PC-9 (cell line): ENCODE data around the gene SHISA6. TPM values are rescaled to one million over a fixed set of nuclear protein-coding genes. Genes with fewer than 3 reads are reported as not detected.

ENCODE experiments used
- BruUV-seq: library from RNA; stranded (reverse); fragments of 400-500 nt; replicated peaks from 2 replicates; lab custom pipeline; 2021; lab: Mats Ljungman, UMichigan
- CTCF ChIA-PET: fragments of 300-600 bp; sonication (Branson Sonifier 250); formaldehyde crosslinking; loops from one replicate; lab custom pipeline; 2022; ENCODE audit warnings: antibody characterized with exemption; lab: Charles Lee
- POLR2A ChIA-PET: fragments of 300-600 bp; sonication (Branson Sonifier 250); formaldehyde crosslinking; loops from one replicate; lab custom pipeline; 2022; ENCODE audit warnings: antibody characterized with exemption; ENCODE audit not compliant: unreplicated experiment; lab: Charles Lee
- DNase-seq, 2 experiments: peaks; one replicate each; pipeline versions ENCODE4 v3.0.0 to v3.0.0-alpha.2; 2015 to 2022; ENCODE audit warnings: mixed read lengths in 1 of 2
- H2AFZ ChIP-seq: fragments of 200-600 bp; sonication (generic); 2 replicates; pipeline ENCODE4 v1.8.1; 2017; ENCODE audit warnings: antibody characterized with exemption
- H3F3A ChIP-seq: fragments of 200-600 bp; sonication (generic); 2 replicates; pipeline ENCODE4 v1.8.1; 2017; ENCODE audit warnings: antibody characterized with exemption, mild to moderate bottlenecking, low read depth; ENCODE audit not compliant: insufficient read depth
- H3K27ac ChIP-seq: fragments of 200-600 bp; sonication (generic); 2 replicates; pipeline ENCODE4 v1.6.1; 2016; ENCODE audit warnings: mixed run types
- H3K27me3 ChIP-seq: fragments of 200-600 bp; sonication (generic); 2 replicates; pipeline ENCODE4 v1.6.1; 2016; ENCODE audit warnings: low read depth, mixed run types; ENCODE audit not compliant: insufficient read depth
- H3K36me3 ChIP-seq: fragments of 200-600 bp; sonication (generic); 2 replicates; pipeline ENCODE4 v1.6.1; 2016; ENCODE audit warnings: low read depth, mixed run types
- H3K4me1 ChIP-seq: fragments of 200-600 bp; sonication (generic); replicated peaks from 2 replicates; pipeline ENCODE4 v1.6.1; 2016; ENCODE audit warnings: mixed run types; ENCODE audit not compliant: insufficient read depth
- H3K4me2 ChIP-seq: fragments of 200-600 bp; sonication (generic); 2 replicates; pipeline ENCODE4 v1.6.1; 2017; ENCODE audit warnings: mixed run types
- H3K4me3 ChIP-seq: fragments of 200-600 bp; sonication (generic); 2 replicates; pipeline ENCODE4 v1.6.1; 2016; ENCODE audit warnings: mixed run types
- H3K79me2 ChIP-seq: fragments of 200-600 bp; sonication (generic); 2 replicates; pipeline ENCODE4 v1.6.1; 2017; ENCODE audit warnings: low read depth, mixed run types
- H3K9me2 ChIP-seq: fragments of 200-600 bp; sonication (generic); 2 replicates; pipeline ENCODE4 v1.8.1; 2017; ENCODE audit warnings: mild to moderate bottlenecking; ENCODE audit not compliant: insufficient read depth
- H3K9me3 ChIP-seq: fragments of 200-600 bp; sonication (generic); 2 replicates; pipeline ENCODE4 v1.8.1; 2016; ENCODE audit warnings: low read depth; ENCODE audit not compliant: insufficient read depth
- H4K20me1 ChIP-seq: fragments of 200-600 bp; sonication (generic); 2 replicates; pipeline ENCODE4 v1.8.1; 2017; ENCODE audit not compliant: insufficient read depth
- CTCF ChIP-seq: fragments of 200-600 bp; sonication (generic); conservative IDR thresholded peaks from 2 replicates; pipeline ENCODE4 v1.6.1; 2017; ENCODE audit warnings: mixed run types, antibody characterized with exemption, mild to moderate bottlenecking, moderate library complexity
- EZH2 ChIP-seq: fragments of 200-600 bp; sonication (generic); IDR thresholded peaks from 2 replicates; pipeline ENCODE4 v1.8.0; 2017; ENCODE audit warnings: antibody characterized with exemption, low read depth
- intact Hi-C: fragments of 100-400 bp; cut with micrococcal nuclease; formaldehyde crosslinking; loops from one replicate; pipeline ENCODE4 v1.10.0; 2022; ENCODE audit not compliant: unreplicated experiment
- total RNA-seq: library from RNA; stranded (reverse); gene quantifications from 2 replicates; pipeline ENCODE4 v1.2.3, GENCODE V29; 2021

SHISA6 gene
- total RNA-seq, 1 experiment from 2014 or later, result not detected

GRCh38 chr17:11372692-11373091, 131.7 kb downstream of the SHISA6 start:
- intact Hi-C loops, result no loop called here
- POLR2A ChIA-PET, result no interaction called here
- Histone ChIP-seq H2AFZ (no peak overlapping the region), H3K27ac (no peak overlapping the region), H3K9me2 (no peaks in the 10 kb centered on the region), H4K20me1 (no peaks in the 10 kb centered on the region), H3K36me3 (no peaks in the 10 kb centered on the region), H3K4me1 (no peaks in the 10 kb centered on the region), H3F3A (no peaks in the 10 kb centered on the region), H3K79me2 (no peaks in the 10 kb centered on the region), H3K4me3 (no peak overlapping the region), H3K27me3 (peaks cover 7% of the 10 kb centered on the region; the same call in 1 of the 2 replicates), H3K4me2 (no peak overlapping the region), H3K9me3 (no peaks in the 10 kb centered on the region)
- TF ChIP-seq CTCF (no peak), EZH2 (no peak)
- BruUV-seq, result no TSS peak
- CTCF ChIA-PET, result no interaction called here
- DNase-seq, result no peak

GRCh38 chr17:11378506-11378905, 137.5 kb downstream of the SHISA6 start:
- peaks cover 13% of the 10 kb centered on the region; the same call in 1 of the 2 replicates for H3K27me3 ChIP-seq
- no peak overlapping the region for H3K27ac ChIP-seq
- H4K20me1 ChIP-seq, result no peaks in the 10 kb centered on the region
- BruUV-seq, result no TSS peak
- intact Hi-C loops, result no loop called here
- H3K4me1 ChIP-seq, result no peaks in the 10 kb centered on the region
- no peak overlapping the region for H3K4me3 ChIP-seq
- no peaks in the 10 kb centered on the region for H3K36me3 ChIP-seq
- ChIA-PET CTCF (no interaction called here), POLR2A (interaction anchor here (0.7 kb wide), 1 partner anchor 344 kb away, joined by 8 read pairs; no protein-coding TSS in a partner anchor)
- H3K9me3 ChIP-seq, result no peaks in the 10 kb centered on the region
- no peak overlapping the region for H3K4me2 ChIP-seq
- no peaks in the 10 kb centered on the region for H3K9me2 ChIP-seq
- no peak overlapping the region for H2AFZ ChIP-seq
- no peaks in the 10 kb centered on the region for H3K79me2 ChIP-seq
- no peak for DNase-seq
- no peak for TF ChIP-seq CTCF
- no peaks in the 10 kb centered on the region for H3F3A ChIP-seq

GRCh38 chr17:11380761-11381160, 139.7 kb downstream of the SHISA6 start:
- DNase-seq, result no peak
- CTCF ChIA-PET, result no interaction called here
- no peak overlapping the region for H2AFZ ChIP-seq

More at GRCh38 chr17:11380761-11381160, 139.7 kb downstream of the SHISA6 start:
- H3K4me2 ChIP-seq, result no peak overlapping the region
- BruUV-seq, result no TSS peak
- H3K4me1 ChIP-seq, result no peaks in the 10 kb centered on the region
- H3K79me2 ChIP-seq, result no peaks in the 10 kb centered on the region
- H3K9me2 ChIP-seq, result no peaks in the 10 kb centered on the region
- peaks cover 13% of the 10 kb centered on the region; the same call in 1 of the 2 replicates for H3K27me3 ChIP-seq
- H3K27ac ChIP-seq, result no peak overlapping the region
- no peaks in the 10 kb centered on the region for H3K36me3 ChIP-seq
- no peaks in the 10 kb centered on the region for H3F3A ChIP-seq
- POLR2A ChIA-PET, result no interaction called here
- H3K9me3 ChIP-seq, result no peaks in the 10 kb centered on the region
- no peak overlapping the region for H3K4me3 ChIP-seq
- TF ChIP-seq CTCF (no peak), EZH2 (no peak)
- intact Hi-C loops, result no loop called here
- no peaks in the 10 kb centered on the region for H4K20me1 ChIP-seq
